ENCODE data around the gene RUFY3. TPM values are rescaled to one million over a fixed set of nuclear protein-coding genes. Genes with fewer than 3 reads are reported as not detected.

Gene RUFY3
- total RNA-seq, 1 experiment from 2014 or later, result 25.1 TPM

DNA sequence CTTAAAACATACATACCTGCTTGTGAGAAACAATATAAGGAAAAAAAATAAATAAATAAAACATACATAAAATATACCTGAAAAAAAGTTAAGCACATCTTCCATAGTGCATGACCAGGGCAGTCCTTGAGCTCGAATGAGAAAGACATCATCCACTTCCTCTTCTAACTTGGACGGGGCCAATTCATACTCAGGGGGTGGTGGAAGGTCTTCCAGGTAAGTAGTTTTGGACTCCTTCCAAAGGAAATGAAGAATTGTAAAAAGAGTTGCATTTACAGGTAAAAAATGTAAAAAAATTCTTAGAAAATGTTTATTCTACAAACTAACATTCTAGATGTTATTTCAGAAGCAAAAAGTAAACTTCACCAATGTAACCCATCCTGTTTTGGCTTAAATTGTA, 114.3 kb downstream of the RUFY3 start:
- Histone ChIP-seq H3K9me3 (ENCODE audit: low read depth, low read length, poor library complexity, severe bottlenecking) (no peaks in the 10 kb centered on the region), H3K27ac (ENCODE audit: low read depth, low read length, poor library complexity, severe bottlenecking) (no peak overlapping the region), H3K4me3 (ENCODE audit: low read depth, low read length, poor library complexity, severe bottlenecking) (no peak overlapping the region), H3K4me1 (ENCODE audit: insufficient read depth, low read length, poor library complexity, severe bottlenecking) (no peaks in the 10 kb centered on the region), H3K27me3 (replicated peaks; ENCODE audit: insufficient read depth, low read depth, low read length, poor library complexity) (no peaks in the 10 kb centered on the region), H3K36me3 (ENCODE audit: insufficient read depth, low read length, poor library complexity, severe bottlenecking) (peaks cover 21% of the 10 kb centered on the region)
- BruUV-seq (replicated peaks), result no TSS peak
- ChIA-PET CTCF (no interaction called here), POLR2A (ENCODE audit: low non-redundant PET) (no interaction called here)
- DNase-seq (ENCODE audit: low spot score), result no peak
- intact Hi-C loops (cut with micrococcal nuclease; ENCODE audit: unreplicated experiment), result loop anchor here (10.0 kb wide), 1 partner anchor 131 kb away; no protein-coding TSS in a partner anchor
- TF ChIP-seq EZH2 (IDR thresholded peaks at IDR 0.05; ENCODE audit: borderline replicate concordance, low read depth, low read length, poor library complexity, severe bottlenecking), result no peak
- TF ChIP-seq, protein P1, sequence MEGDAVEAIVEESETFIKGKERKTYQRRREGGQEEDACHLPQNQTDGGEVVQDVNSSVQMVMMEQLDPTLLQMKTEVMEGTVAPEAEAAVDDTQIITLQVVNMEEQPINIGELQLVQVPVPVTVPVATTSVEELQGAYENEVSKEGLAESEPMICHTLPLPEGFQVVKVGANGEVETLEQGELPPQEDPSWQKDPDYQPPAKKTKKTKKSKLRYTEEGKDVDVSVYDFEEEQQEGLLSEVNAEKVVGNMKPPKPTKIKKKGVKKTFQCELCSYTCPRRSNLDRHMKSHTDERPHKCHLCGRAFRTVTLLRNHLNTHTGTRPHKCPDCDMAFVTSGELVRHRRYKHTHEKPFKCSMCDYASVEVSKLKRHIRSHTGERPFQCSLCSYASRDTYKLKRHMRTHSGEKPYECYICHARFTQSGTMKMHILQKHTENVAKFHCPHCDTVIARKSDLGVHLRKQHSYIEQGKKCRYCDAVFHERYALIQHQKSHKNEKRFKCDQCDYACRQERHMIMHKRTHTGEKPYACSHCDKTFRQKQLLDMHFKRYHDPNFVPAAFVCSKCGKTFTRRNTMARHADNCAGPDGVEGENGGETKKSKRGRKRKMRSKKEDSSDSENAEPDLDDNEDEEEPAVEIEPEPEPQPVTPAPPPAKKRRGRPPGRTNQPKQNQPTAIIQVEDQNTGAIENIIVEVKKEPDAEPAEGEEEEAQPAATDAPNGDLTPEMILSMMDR (conservative IDR thresholded peaks at IDR 0.05; ENCODE audit: low read depth, low read length), result no peak

DNA sequence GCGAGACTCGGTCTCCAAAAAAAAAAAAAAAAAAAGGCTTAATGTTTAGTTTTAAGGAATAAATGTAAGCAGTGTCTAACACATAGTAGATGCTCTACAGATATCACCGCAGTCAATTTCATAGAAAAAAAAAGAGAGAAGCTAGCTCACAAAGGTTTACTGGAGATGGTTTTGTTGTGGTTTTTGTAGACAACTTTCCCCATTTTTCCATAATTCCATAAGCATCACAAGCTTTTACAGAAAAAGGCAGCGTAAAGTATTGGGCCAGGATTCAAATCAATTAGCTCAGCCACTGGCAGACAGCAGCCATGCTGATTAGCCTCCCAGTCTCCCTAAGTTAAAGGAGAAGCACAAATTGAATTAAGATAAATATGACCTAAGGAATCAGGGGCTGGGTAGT, 116.4 kb downstream of the RUFY3 start:
- intact Hi-C loops (cut with micrococcal nuclease; ENCODE audit: unreplicated experiment), result loop anchor here (10.0 kb wide), 1 partner anchor 133 kb away; no protein-coding TSS in a partner anchor
- no TSS peak for BruUV-seq (replicated peaks)
- Histone ChIP-seq H3K4me1 (ENCODE audit: insufficient read depth, low read length, poor library complexity, severe bottlenecking) (no peaks in the 10 kb centered on the region), H3K27ac (ENCODE audit: low read depth, low read length, poor library complexity, severe bottlenecking) (peak overlapping the region; percentile 82), H3K9me3 (ENCODE audit: low read depth, low read length, poor library complexity, severe bottlenecking) (no peaks in the 10 kb centered on the region), H3K4me3 (ENCODE audit: low read depth, low read length, poor library complexity, severe bottlenecking) (peak overlapping the region; percentile 66), H3K36me3 (ENCODE audit: insufficient read depth, low read length, poor library complexity, severe bottlenecking) (peaks cover 4% of the 10 kb centered on the region), H3K27me3 (replicated peaks; ENCODE audit: insufficient read depth, low read depth, low read length, poor library complexity) (no peaks in the 10 kb centered on the region)
- POLR2A ChIA-PET (ENCODE audit: low non-redundant PET), result no interaction called here
- DNase-seq (ENCODE audit: low spot score), result peak; percentile 1
- CTCF ChIA-PET, result no interaction called here
- TF ChIP-seq, protein P1 (conservative IDR thresholded peaks at IDR 0.05; ENCODE audit: low read depth, low read length), result no peak
- TF ChIP-seq EZH2 (IDR thresholded peaks at IDR 0.05; ENCODE audit: borderline replicate concordance, low read depth, low read length, poor library complexity, severe bottlenecking), result no peak

DNA sequence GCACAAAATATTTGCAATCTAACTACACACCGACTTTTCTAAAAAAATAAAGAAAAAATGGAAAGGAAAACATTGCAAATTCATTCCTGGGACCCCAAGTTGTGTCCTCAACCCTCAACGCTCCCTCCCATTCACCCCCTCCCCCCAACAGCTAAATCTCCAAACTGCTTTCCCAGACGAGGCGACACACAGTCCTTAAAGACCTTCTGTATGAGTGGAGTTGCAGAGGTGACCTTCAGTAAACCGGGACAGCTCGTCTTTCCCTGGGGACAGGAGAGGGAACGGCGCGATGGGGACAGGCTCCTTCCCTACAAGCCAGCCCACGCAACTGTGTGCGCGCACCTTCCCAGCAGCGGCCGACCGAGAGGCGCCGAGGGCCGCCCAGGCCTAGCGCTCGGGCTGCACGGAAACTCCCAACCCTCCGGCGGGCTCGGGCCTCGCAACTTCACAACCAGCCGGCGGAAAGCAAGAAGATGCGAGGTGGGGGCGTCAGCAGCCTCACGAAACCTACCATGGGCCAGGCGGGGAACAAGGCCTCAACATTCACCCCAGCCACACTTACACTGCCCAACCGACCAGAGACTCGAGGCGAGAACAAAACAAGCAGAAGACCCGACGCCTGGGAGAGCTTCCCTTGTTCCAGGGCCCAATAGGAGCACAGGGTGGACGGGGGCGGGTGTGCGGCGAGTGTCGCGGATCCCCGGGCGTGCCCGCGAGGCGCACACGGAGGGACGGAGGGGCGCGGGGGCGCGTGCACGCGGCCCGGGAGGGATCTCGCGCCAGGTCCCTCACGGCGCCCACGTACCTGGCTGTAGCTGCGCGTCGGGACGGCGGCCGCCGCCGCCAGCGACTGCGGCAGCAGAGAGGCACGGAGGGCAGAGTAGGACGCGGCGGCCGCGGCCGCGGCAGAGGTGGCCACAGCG, 117.2 kb downstream of the RUFY3 start:
- ChIA-PET CTCF (no interaction called here), POLR2A (ENCODE audit: low non-redundant PET) (no interaction called here)
- peak overlapping the region; percentile 82 for H3K27ac ChIP-seq (ENCODE audit: low read depth, low read length, poor library complexity, severe bottlenecking)
- no peak for TF ChIP-seq EZH2 (IDR thresholded peaks at IDR 0.05; ENCODE audit: borderline replicate concordance, low read depth, low read length, poor library complexity, severe bottlenecking)
- TF ChIP-seq, protein P1 (conservative IDR thresholded peaks at IDR 0.05; ENCODE audit: low read depth, low read length), result no peak
- intact Hi-C loops (cut with micrococcal nuclease; ENCODE audit: unreplicated experiment), result loop anchor here (10.0 kb wide), 1 partner anchor 134 kb away; no protein-coding TSS in a partner anchor
- H3K4me1 ChIP-seq (ENCODE audit: insufficient read depth, low read length, poor library complexity, severe bottlenecking), result no peaks in the 10 kb centered on the region
- peaks cover 3% of the 10 kb centered on the region for H3K36me3 ChIP-seq (ENCODE audit: insufficient read depth, low read length, poor library complexity, severe bottlenecking)
- H3K9me3 ChIP-seq (ENCODE audit: low read depth, low read length, poor library complexity, severe bottlenecking), result no peaks in the 10 kb centered on the region
- H3K4me3 ChIP-seq (ENCODE audit: low read depth, low read length, poor library complexity, severe bottlenecking), result peak overlapping the region; percentile 66
- peak; percentile 57 for DNase-seq (ENCODE audit: low spot score)
- H3K27me3 ChIP-seq (replicated peaks; ENCODE audit: insufficient read depth, low read depth, low read length, poor library complexity), result no peaks in the 10 kb centered on the region
- no TSS peak for BruUV-seq (replicated peaks)

Data from A673 (cell line).